Liver (tissue), 3 donors: ENCODE data around the gene IL5RA.

ENCODE experiments used
- GABPA ChIP-seq, 2 donors: IDR thresholded peaks in 1 of 2; conservative IDR thresholded peaks in 1 of 2; 2 replicates each; pipeline ENCODE4 v1.6.1; 2016; ENCODE audit warnings: antibody characterized with exemption in 2 of 2, mild to moderate bottlenecking in 1 of 2, moderate library complexity in 1 of 2
- SP1 ChIP-seq: IDR thresholded peaks from 2 replicates; pipeline ENCODE4 v1.6.1; 2018; ENCODE audit warnings: antibody characterized with exemption, mild to moderate bottlenecking
- TF ChIP-seq, protein P1 (sequence below): fragments of 150-350 bp; IDR thresholded peaks from 2 replicates; pipeline ENCODE4 v1.5.1; 2017; ENCODE audit warnings: improper control_type of control experiment, low read depth, low read length; ENCODE audit not compliant: missing input control
- TF ChIP-seq, protein P2 (sequence below): IDR thresholded peaks from 2 replicates; pipeline ENCODE4 v1.6.1; 2016; ENCODE audit warnings: antibody characterized with exemption, mild to moderate bottlenecking
- donor health status: healthy.
- donor health status: healthy.

DNA sequence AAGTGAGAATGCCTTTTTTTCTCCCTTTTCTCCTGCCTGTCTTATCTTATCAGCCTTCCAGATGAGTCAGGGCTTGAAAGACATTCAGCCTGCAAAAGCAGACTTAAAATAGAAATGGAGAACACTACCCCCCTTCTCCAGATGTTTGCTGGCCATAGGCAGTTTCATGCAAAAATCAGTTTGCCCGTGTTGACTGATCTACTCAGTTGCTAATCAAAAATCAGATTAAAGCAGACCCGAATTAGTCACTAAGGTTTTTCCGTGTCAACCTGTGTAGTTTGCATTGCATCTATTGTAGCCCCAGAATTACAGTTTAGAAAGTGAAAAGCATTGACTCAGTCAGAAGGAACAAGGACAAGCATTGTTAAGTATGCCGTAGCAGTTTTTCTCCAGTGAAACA is 56.2 kb downstream of the IL5RA start:
- TF ChIP-seq, protein P1, sequence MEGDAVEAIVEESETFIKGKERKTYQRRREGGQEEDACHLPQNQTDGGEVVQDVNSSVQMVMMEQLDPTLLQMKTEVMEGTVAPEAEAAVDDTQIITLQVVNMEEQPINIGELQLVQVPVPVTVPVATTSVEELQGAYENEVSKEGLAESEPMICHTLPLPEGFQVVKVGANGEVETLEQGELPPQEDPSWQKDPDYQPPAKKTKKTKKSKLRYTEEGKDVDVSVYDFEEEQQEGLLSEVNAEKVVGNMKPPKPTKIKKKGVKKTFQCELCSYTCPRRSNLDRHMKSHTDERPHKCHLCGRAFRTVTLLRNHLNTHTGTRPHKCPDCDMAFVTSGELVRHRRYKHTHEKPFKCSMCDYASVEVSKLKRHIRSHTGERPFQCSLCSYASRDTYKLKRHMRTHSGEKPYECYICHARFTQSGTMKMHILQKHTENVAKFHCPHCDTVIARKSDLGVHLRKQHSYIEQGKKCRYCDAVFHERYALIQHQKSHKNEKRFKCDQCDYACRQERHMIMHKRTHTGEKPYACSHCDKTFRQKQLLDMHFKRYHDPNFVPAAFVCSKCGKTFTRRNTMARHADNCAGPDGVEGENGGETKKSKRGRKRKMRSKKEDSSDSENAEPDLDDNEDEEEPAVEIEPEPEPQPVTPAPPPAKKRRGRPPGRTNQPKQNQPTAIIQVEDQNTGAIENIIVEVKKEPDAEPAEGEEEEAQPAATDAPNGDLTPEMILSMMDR = no peak
- TF ChIP-seq, protein P2, sequence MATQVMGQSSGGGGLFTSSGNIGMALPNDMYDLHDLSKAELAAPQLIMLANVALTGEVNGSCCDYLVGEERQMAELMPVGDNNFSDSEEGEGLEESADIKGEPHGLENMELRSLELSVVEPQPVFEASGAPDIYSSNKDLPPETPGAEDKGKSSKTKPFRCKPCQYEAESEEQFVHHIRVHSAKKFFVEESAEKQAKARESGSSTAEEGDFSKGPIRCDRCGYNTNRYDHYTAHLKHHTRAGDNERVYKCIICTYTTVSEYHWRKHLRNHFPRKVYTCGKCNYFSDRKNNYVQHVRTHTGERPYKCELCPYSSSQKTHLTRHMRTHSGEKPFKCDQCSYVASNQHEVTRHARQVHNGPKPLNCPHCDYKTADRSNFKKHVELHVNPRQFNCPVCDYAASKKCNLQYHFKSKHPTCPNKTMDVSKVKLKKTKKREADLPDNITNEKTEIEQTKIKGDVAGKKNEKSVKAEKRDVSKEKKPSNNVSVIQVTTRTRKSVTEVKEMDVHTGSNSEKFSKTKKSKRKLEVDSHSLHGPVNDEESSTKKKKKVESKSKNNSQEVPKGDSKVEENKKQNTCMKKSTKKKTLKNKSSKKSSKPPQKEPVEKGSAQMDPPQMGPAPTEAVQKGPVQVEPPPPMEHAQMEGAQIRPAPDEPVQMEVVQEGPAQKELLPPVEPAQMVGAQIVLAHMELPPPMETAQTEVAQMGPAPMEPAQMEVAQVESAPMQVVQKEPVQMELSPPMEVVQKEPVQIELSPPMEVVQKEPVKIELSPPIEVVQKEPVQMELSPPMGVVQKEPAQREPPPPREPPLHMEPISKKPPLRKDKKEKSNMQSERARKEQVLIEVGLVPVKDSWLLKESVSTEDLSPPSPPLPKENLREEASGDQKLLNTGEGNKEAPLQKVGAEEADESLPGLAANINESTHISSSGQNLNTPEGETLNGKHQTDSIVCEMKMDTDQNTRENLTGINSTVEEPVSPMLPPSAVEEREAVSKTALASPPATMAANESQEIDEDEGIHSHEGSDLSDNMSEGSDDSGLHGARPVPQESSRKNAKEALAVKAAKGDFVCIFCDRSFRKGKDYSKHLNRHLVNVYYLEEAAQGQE = no peak
- TF ChIP-seq GABPA (IDR thresholded peaks at IDR 0.05 in 1 of 2, conservative IDR thresholded peaks at IDR 0.05 in 1 of 2) (no peak), SP1 (no peak)
